Esophagus muscularis mucosa (tissue), 3 donors: ENCODE data around the gene AGBL2.

Source experiments
- CTCF ChIP-seq, 3 experiments: fragments of 200-600 bp in 2 of 3; fragments of 450-650 bp in 1 of 3; sonication (generic) in 2 of 3; IDR thresholded peaks; one replicate each; pipeline ENCODE4 v1.5.1; 2017 to 2019; ENCODE audit warnings: antibody characterized with exemption in 3 of 3, mild to moderate bottlenecking in 2 of 3, moderate library complexity in 1 of 3
- POLR2A ChIP-seq: fragments of 450-650 bp; IDR thresholded peaks from one replicate; pipeline ENCODE4 v1.6.1; 2017; ENCODE audit warnings: antibody characterized with exemption, moderate library complexity, mild to moderate bottlenecking, low read depth
- POLR2AphosphoS5 ChIP-seq, 2 donors: sonication (generic); formaldehyde crosslinking; IDR thresholded peaks; one replicate each; pipeline ENCODE4 v1.6.1; 2017; ENCODE audit warnings: antibody characterized with exemption in 2 of 2

GRCh38 chr11:47669856-47670255 lies 45.3 kb downstream of the AGBL2 start:
- TF ChIP-seq CTCF (IDR thresholded peaks at IDR 0.05) (no peak), POLR2AphosphoS5 (IDR thresholded peaks at IDR 0.05) (no peak), POLR2A (no peak)
